GM19193 (cell line): ENCODE results near the gene TIGD2.

ENCODE experiments used
- POLR2A ChIP-seq: IDR thresholded peaks from 4 replicates; pipeline ENCODE4 v1.6.1; 2011; ENCODE audit not compliant: insufficient read depth, insufficient read length; ENCODE audit errors: extremely low read depth

Gene TIGD2

DNA sequence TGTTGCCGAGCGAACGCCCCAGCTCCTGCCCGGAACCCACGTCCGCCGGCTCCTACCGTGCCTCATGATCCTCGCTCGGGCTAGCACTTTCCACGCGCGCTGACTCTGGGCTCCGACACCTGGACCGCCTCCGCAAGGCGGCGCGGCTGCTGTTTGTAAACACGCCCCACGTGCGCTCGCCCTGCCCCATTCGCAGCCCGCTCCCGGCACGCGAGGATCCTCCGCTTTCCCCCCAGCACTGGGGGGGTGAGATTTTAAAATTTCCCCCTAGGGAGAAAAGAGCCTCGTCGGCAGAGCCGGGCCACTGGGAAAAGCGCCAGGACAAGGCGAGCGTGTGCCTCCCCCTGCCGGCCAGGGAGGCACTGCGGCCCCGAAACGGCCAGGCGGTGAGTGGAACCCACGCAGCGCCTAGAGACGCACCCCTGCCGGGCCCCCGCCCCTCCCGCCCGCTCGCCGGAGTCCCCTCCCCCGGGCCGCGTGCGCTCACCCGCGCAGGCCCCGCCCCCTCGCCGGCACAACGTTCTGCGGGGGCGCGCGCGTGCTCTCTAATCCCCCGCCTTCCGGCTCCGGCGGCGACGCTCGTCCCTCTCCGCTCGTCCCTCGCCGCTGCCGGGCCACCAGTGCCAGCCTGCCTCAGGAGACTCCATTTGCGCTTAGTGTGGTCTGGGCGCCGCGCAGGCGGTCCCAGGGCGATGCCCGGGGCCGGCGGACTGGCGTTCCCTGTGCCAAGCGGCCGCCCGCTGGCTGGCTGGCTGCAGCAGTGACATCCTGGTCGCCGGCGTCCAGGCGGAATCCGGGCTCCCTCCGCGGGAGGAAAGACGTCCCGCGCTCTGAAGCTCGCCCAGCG is at the start of gene TIGD2:
TSS of gene TIGD2 (plus strand) at position 548 of the 847 bp plus-strand sequence. CDS start 1,442 bp downstream, outside the sequence.
- peak; percentile 95 for TF ChIP-seq POLR2A

DNA sequence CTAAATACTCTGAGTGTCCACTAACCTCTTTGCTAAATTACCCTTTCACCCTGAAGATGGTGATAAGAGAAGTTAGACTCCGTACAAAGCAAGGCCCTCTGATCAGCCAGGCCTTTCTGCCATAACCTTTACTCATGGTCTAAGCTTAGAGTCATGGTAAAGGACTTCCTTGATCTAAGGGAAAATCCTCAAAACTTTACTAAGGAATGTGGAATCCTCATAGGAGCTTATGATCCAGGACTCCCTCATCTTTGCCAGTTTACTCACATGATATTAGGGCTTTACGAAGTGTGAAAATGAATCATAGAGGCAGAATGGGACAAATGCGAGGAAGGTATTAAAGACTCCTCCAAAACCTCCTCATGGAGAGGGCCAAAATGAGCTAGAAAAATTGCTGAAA is 46.5 kb upstream of the TIGD2 start:
- no peak for TF ChIP-seq POLR2A

DNA sequence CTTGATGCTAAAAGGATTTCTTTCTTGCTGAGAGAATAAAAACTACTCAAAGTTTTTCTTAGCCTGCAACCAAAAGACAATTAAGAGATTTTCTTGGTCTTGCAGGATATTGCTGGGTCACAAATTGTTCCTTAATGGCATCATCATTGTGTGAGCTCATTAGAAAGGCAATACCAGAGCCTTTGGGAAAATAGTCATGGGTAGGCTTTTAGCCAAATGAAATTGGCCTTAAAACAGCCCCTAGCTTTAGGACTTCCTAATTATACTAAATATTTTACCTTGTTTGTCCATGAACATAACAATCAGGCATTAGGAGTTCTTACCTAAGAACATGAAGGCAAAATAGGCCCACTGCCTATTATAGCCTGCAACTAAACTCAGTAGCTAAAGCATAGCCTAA is 43.9 kb upstream of the TIGD2 start:
- TF ChIP-seq POLR2A = no peak

DNA sequence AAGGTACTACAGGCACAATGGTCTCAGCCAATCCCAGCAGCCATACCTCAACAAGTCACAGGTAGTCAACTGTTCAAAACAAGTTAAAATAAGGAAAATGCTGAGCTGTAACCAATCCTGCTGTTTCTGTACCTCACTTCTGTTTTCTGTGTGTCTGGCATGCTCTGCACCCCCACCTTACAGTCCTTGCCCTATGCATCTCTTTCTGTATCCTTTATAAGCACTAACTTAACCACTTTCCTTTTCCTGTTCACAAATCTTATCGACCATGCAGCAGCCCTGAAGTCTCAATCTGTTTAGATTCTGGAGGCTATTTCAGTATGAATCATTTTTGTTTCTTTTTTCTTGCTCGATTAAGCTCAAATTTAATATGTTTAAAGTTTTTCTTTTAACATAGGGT is 41.9 kb upstream of the TIGD2 start:
- no peak for TF ChIP-seq POLR2A

DNA sequence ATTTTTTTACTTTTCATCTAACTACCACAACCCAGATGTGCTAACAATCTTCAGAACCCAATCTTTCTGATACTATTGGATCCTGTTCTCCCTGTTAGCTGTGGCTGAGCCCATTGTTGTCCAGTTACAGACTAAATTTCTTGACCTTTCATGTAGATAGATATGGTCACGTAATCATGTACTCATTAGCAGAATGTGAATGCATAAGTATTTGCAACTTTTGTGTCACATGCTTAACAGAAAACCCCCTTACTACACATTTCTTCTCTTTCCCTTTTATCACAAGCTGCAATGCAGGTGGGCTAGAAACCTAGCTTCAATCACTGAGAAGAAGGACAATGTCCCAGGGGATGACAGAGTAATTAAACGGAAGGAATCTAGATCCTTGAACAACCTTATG is 41.3 kb upstream of the TIGD2 start:
- no peak for TF ChIP-seq POLR2A

DNA sequence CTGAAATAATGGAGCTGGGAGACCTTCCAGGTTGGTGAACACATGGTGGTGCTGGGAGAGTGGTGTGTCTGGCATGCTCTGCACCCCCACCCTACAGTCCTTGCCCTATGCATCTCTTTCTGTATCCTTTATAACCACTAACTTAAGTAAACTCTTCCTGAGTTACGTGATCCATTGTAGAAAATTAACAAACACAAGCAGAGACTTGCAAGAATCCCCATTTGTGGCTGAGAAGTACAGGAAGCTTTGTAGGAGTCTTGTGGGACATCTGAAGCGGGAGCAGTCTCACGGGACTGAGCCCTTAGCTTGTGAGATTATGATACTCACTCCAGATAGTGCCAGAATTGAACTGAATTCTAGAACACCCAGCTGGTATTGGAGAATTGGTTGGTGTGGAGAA is 40.0 kb upstream of the TIGD2 start:
- no peak for TF ChIP-seq POLR2A

DNA sequence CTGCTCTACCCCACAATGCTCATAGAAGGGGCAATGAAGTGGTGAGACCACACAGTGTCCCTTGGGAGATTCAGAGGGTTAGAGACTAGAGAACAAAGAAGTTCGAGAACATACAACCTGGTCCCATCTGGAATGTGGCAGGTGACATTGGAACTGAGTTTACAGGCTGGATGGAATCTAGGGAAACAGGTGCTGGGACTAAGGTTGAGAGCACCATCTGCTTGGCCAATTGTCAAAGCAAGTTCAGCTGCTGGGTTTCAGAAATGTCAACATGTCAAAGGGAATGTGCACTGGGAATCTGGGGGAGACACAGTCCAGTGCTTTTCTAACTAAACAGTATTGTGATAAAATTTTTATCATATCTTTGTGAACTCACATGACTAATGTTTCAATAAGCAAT is 38.4 kb upstream of the TIGD2 start:
- no peak for TF ChIP-seq POLR2A

DNA sequence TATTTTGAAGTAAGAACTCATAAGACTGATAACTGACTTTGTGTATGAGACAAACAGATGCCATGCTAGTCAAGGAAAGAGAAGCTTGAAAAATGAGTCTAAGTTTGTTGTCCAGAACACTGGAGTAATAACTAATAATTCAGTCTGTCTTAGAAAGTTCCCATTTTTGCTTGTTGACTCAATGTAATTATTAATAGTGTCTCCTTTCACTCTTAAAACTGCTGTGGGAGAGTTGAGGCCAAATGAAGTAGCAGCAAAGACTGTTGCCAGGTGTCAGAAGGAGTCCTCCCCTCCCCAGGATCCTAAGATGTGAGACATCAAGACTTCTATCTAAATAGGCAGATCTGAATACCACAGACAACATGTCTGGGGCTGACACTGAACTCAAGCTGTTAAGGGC is 33.6 kb upstream of the TIGD2 start:
- no peak for TF ChIP-seq POLR2A

DNA sequence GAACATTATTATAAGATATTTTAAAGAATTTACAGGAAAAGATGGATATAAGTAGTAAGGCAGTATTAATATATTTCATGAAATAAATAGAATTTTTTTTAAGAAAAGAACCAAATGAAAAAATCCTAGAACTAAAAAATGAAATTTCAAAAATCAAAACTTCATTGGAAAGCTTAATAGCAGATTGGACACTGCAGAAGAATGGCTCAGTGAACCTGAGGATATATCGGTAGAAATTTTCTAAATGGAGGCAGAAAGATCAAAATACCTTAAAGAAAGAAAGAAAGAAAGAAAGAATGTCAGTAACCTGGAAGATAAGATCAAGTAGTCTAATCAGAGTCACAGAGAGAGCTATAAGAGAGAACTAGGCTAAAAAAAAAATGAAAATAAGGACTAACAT is 33.0 kb upstream of the TIGD2 start:
- TF ChIP-seq POLR2A = no peak

DNA sequence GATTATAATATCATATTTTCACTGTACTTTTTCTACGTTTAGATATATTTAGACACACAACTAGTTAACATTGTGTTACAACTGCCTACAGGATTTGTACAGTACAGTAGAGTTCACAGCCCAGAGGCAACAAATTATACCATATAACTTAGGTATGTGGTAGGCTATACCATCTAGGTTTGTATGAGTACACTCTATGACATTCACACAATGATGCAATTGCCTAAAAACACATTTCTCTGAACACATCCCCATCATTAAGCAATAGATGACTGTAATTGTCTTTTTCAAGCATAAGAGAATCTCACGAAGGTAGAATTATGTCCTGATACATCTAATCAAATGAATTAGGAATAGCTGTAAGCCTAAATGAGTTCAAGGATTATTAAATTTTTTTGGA is 12.3 kb upstream of the TIGD2 start:
- no peak for TF ChIP-seq POLR2A

DNA sequence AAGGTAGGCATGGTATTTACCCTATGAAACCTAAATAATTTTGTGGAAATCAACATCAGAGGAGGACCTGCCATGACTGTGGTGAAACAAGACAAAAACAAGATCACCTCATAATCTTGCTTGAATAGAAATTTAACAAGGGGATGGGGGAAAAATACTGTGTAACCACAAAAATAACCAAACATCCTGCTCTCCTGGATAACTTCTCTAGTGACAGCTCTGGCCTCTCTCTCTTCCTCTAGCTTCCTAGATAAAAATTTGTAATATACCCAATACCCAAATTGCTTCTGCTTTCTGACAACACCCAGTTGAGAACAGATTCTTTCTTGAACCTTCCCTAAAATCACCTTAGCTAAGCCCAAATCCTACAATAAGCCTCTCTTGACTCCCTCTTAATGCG is 11.9 kb upstream of the TIGD2 start:
- TF ChIP-seq POLR2A = no peak

DNA sequence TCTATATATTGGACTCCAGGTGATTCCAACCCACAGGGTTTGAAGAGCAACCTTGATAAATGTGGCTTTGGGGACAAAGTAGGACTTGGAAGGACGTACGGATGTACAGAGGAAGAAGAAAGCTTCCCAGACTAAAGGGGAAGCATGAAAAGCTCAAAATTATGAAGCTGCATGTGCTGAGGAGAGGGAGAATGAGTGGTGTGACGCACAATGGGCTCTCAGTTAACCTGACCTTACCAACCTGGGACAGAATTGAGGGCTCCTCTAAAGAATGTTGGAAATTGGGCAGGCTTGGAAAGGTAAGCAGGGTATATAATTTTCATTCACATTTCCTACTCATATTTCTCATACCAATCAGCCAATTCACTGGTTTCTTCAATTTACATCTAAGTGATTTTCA is 10.5 kb upstream of the TIGD2 start:
- no peak for TF ChIP-seq POLR2A

DNA sequence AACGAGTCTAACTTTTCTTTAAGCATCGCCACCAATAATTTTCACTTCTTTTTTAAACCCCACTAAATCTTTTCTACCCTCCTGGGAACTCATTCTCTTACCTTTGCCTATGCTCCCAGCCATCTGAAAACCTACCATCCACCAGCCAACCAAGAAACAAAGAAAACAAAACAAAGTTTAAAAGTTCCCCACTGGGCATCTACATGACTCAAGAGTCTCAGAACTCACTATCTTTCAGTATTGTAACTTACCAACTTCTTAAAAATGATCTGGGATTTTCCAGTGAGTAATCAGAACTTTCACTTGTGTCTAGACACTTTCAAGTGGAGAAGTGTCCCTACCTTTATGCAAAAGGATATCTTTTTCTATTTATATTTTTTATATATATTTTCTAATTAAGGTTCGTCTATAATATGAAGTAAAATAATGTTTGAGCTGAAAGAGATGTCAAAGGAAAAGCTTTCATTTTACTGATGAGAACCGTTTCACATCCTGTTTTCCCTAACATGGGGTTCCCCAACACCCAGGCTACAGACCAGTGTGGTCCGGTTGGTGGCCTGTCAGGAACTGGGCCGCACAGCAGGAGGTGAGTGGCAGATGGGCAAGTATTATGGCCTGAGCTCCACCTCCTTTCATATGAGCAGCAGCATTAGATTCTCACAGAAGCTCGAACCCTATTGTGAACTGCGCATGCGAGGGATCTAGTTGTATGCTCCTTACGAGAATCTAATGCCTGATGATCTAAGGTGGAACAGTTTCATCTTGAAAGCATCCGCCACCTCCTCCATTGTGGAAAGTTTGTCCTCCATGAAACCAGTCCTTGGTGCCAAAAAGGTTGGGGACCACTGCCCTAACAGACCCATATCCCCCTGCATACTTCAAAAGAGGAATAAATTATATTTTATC is 9.8 kb upstream of the TIGD2 start:
- TF ChIP-seq POLR2A = no peak

DNA sequence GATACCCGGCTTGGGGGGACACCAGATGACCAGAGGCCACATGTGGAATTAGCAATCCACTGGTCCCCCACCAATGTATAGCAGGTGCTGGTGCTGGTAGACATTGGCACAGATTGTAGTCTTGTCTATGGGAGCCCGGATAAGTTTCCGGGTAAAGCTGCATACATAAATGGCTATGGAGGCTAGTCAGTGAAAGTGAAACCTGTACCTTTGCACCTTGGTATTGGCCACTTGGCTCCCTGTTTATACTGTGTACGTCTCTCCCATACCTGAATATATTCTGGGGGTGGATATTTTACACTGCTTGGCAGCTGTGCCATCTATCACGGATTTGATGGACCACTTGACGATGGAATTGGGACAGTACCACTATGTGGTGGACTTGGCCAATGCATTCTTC is 5.6 kb upstream of the TIGD2 start:
- TF ChIP-seq POLR2A = no peak

DNA sequence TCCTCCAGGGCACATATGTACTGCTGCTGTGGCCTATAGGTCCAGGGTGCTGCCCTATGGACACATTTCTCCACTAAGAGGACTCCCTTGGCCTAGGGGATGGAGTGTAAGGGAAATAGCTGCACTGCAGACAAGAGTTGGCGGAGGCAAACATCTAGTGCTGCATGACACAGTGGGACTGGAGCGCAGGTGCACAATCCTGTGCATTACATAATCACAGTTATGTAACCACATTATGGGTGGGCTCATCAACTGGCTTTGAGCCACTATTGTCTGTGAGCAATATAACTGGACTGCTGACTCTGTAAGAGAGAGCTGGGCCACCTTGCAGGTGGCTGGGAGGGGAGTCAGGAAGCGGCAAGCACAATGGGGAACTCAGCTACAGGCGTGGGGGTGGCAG is 3.2 kb upstream of the TIGD2 start:
- TF ChIP-seq POLR2A = no peak
